Astrocyte (in vitro differentiated cells and primary cell): ENCODE data around the gene CDH11. TPM values are rescaled to one million over a fixed set of nuclear protein-coding genes. Genes with fewer than 3 reads are reported as not detected.

Experiments
- DNase-seq: peaks from one replicate; pipeline ENCODE4 v3.0.0-alpha.2; 2010; ENCODE audit warnings: low read depth
- FAIRE-seq: peaks from 2 replicates; lab custom pipeline; 2011; peaks lifted over from hg19 to GRCh38; lab: Jason Lieb, UNC
- H2AFZ ChIP-seq: 2 replicates; pipeline ENCODE4 v1.6.0; 2012; ENCODE audit warnings: low read depth, low read length, inconsistent platforms
- H3K27ac ChIP-seq: 2 replicates; pipeline ENCODE4 v1.5.1; 2011; ENCODE audit warnings: low read depth, low read length, inconsistent platforms
- H3K27me3 ChIP-seq: 2 replicates; pipeline ENCODE4 v1.6.0; 2011; ENCODE audit warnings: low read length, inconsistent platforms; ENCODE audit not compliant: insufficient read depth
- H3K36me3 ChIP-seq: 2 replicates; pipeline ENCODE4 v1.5.1; 2011; ENCODE audit warnings: low read length, inconsistent platforms; ENCODE audit not compliant: insufficient read depth
- H3K4me1 ChIP-seq: 2 replicates; pipeline ENCODE4 v1.5.1; 2011; ENCODE audit warnings: low read length, inconsistent platforms; ENCODE audit not compliant: insufficient read depth
- H3K4me2 ChIP-seq: 2 replicates; pipeline ENCODE4 v1.6.0; 2012; ENCODE audit warnings: low read length, inconsistent platforms
- H3K4me3 ChIP-seq: 2 replicates; pipeline ENCODE4 v1.5.1; 2011; ENCODE audit warnings: low read depth, mild to moderate bottlenecking, low read length, inconsistent platforms; ENCODE audit not compliant: insufficient read depth
- H3K79me2 ChIP-seq: 2 replicates; pipeline ENCODE4 v1.6.0; 2012; ENCODE audit warnings: mild to moderate bottlenecking, low read length, inconsistent platforms; ENCODE audit not compliant: insufficient read depth
- H3K9ac ChIP-seq: 2 replicates; pipeline ENCODE4 v1.6.0; 2012; ENCODE audit warnings: mild to moderate bottlenecking, low read length, inconsistent platforms
- H3K9me3 ChIP-seq: 2 replicates; pipeline ENCODE4 v1.5.1; 2012; ENCODE audit warnings: low read depth, mild to moderate bottlenecking, low read length, inconsistent platforms; ENCODE audit not compliant: insufficient read depth
- H4K20me1 ChIP-seq: 2 replicates; pipeline ENCODE4 v1.6.0; 2012; ENCODE audit warnings: low read length, inconsistent platforms; ENCODE audit not compliant: insufficient read depth
- H3K27ac Mint-ChIP-seq: one replicate; pipeline ENCODE4 v1.8.0; 2021; ENCODE audit warnings: mild to moderate bottlenecking, mixed read lengths; ENCODE audit not compliant: unreplicated experiment
- H3K27me3 Mint-ChIP-seq: one replicate; pipeline ENCODE4 v1.8.0; 2021; ENCODE audit warnings: low read depth, mixed read lengths; ENCODE audit not compliant: unreplicated experiment
- H3K36me3 Mint-ChIP-seq: one replicate; pipeline ENCODE4 v1.8.0; 2021; ENCODE audit warnings: low read depth, mixed read lengths; ENCODE audit not compliant: unreplicated experiment
- H3K4me1 Mint-ChIP-seq: one replicate; pipeline ENCODE4 v1.8.0; 2021; ENCODE audit warnings: low read depth, mixed read lengths; ENCODE audit not compliant: unreplicated experiment
- H3K4me3 Mint-ChIP-seq: one replicate; pipeline ENCODE4 v1.8.0; 2021; ENCODE audit warnings: mild to moderate bottlenecking, moderate library complexity, mixed read lengths; ENCODE audit not compliant: unreplicated experiment
- H3K9me3 Mint-ChIP-seq: one replicate; pipeline ENCODE4 v1.8.0; 2021; ENCODE audit warnings: mild to moderate bottlenecking, mixed read lengths; ENCODE audit not compliant: unreplicated experiment
- EZH2 ChIP-seq: IDR thresholded peaks from 2 replicates; pipeline ENCODE4 v1.6.1; 2012; ENCODE audit warnings: mild to moderate bottlenecking, low read length, inconsistent platforms; ENCODE audit not compliant: insufficient read depth
- total RNA-seq: library from RNA; stranded (reverse); gene quantifications from 2 replicates; pipeline ENCODE4 v1.2.1, GENCODE V29; 2021
- TF ChIP-seq, protein P1 (sequence below): IDR thresholded peaks from 2 replicates; pipeline ENCODE4 v1.5.1; 2011; ENCODE audit warnings: low read depth, mild to moderate bottlenecking, inconsistent platforms, low read length, moderate library complexity; ENCODE audit not compliant: insufficient read depth

The CDH11 gene
- total RNA-seq, 1 donor from 2014 or later, result 313 TPM

- peaks cover 21% of the 10 kb centered on the region for H3K36me3 ChIP-seq
- no peak overlapping the region for H3K4me3 ChIP-seq
- H3K27ac ChIP-seq, result peak overlapping the region; percentile 37
- peaks cover 94% of the 10 kb centered on the region for H4K20me1 ChIP-seq
- Mint-ChIP-seq H3K36me3 (peaks cover 24% of the 10 kb centered on the region), H3K4me3 (no peak overlapping the region), H3K9me3 (no peaks in the 10 kb centered on the region), H3K4me1 (peaks cover 37% of the 10 kb centered on the region), H3K27me3 (no peaks in the 10 kb centered on the region), H3K27ac (no peak overlapping the region)
- H3K9ac ChIP-seq, result peak overlapping the region; percentile 16
- H3K9me3 ChIP-seq, result no peaks in the 10 kb centered on the region
- no peaks in the 10 kb centered on the region for H3K27me3 ChIP-seq
- FAIRE-seq, result no peak
- DNase-seq, result no peak
- TF ChIP-seq EZH2, result no peak
- TF ChIP-seq, protein P1, sequence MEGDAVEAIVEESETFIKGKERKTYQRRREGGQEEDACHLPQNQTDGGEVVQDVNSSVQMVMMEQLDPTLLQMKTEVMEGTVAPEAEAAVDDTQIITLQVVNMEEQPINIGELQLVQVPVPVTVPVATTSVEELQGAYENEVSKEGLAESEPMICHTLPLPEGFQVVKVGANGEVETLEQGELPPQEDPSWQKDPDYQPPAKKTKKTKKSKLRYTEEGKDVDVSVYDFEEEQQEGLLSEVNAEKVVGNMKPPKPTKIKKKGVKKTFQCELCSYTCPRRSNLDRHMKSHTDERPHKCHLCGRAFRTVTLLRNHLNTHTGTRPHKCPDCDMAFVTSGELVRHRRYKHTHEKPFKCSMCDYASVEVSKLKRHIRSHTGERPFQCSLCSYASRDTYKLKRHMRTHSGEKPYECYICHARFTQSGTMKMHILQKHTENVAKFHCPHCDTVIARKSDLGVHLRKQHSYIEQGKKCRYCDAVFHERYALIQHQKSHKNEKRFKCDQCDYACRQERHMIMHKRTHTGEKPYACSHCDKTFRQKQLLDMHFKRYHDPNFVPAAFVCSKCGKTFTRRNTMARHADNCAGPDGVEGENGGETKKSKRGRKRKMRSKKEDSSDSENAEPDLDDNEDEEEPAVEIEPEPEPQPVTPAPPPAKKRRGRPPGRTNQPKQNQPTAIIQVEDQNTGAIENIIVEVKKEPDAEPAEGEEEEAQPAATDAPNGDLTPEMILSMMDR, result no peak
- H3K79me2 ChIP-seq, result peaks cover 100% of the 10 kb centered on the region
- peaks cover 10% of the 10 kb centered on the region for H3K4me1 ChIP-seq
- H2AFZ ChIP-seq, result no peak overlapping the region
- H3K4me2 ChIP-seq, result peak overlapping the region; percentile 42
Observed at GRCh38 chr16:65061263-65061662, 60.6 kb downstream of the CDH11 start.

GRCh38 chr16:65059406-65059980, 62.4 kb downstream of the CDH11 start:
- no peaks in the 10 kb centered on the region for H3K9me3 ChIP-seq
- H4K20me1 ChIP-seq, result peaks cover 95% of the 10 kb centered on the region
- H3K36me3 ChIP-seq, result peaks cover 24% of the 10 kb centered on the region
- H3K4me1 ChIP-seq, result peaks cover 10% of the 10 kb centered on the region
- peak overlapping the region; percentile 34 for H3K4me2 ChIP-seq
- TF ChIP-seq, protein P1, result no peak
- TF ChIP-seq EZH2, result no peak
- H3K79me2 ChIP-seq, result peaks cover 100% of the 10 kb centered on the region
- no peak overlapping the region for H2AFZ ChIP-seq
- H3K4me3 Mint-ChIP-seq, result no peak overlapping the region
- no peak overlapping the region for H3K27ac Mint-ChIP-seq
- no peaks in the 10 kb centered on the region for H3K27me3 Mint-ChIP-seq
- no peak for DNase-seq
- H3K27ac ChIP-seq, result peak overlapping the region; percentile 11
- no peak overlapping the region for H3K4me3 ChIP-seq
- H3K36me3 Mint-ChIP-seq, result peaks cover 23% of the 10 kb centered on the region
- H3K4me1 Mint-ChIP-seq, result peaks cover 44% of the 10 kb centered on the region
- no peaks in the 10 kb centered on the region for H3K27me3 ChIP-seq
- H3K9me3 Mint-ChIP-seq, result no peaks in the 10 kb centered on the region
- H3K9ac ChIP-seq, result no peak overlapping the region
- peak; percentile 17 for FAIRE-seq

DNA sequence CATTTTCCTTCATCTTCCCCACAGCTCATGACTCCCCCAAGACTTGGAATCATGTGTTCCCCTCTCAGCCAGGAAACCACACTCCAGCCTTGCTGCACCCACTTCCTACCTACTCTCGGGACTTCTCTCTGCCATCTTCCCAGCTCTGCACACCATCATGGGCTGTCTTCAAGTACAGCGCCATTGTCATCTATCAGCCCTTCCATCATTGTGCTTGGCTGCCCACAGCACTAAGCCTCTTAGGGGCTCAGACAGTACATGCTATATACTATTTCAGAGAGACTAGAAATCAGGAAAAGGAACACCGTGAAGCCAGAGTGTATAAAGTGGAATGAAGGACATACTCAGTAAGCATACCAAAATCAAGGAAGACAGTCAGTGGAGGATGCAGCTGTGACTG, 64.7 kb downstream of the CDH11 start:
- Mint-ChIP-seq H3K27ac (no peak overlapping the region), H3K4me3 (no peak overlapping the region), H3K27me3 (no peaks in the 10 kb centered on the region), H3K9me3 (no peaks in the 10 kb centered on the region), H3K4me1 (peaks cover 36% of the 10 kb centered on the region), H3K36me3 (peaks cover 34% of the 10 kb centered on the region)
- no peak overlapping the region for H3K9ac ChIP-seq
- no peak for FAIRE-seq
- no peak for TF ChIP-seq EZH2
- TF ChIP-seq, protein P1, result no peak
- H3K27ac ChIP-seq, result no peak overlapping the region
- no peak overlapping the region for H2AFZ ChIP-seq
- no peak overlapping the region for H3K4me3 ChIP-seq
- DNase-seq, result no peak
- peaks cover 8% of the 10 kb centered on the region for H3K4me1 ChIP-seq
- peaks cover 37% of the 10 kb centered on the region for H3K36me3 ChIP-seq
- H3K79me2 ChIP-seq, result peaks cover 100% of the 10 kb centered on the region
- no peak overlapping the region for H3K4me2 ChIP-seq
- H3K9me3 ChIP-seq, result no peaks in the 10 kb centered on the region
- peaks cover 95% of the 10 kb centered on the region for H4K20me1 ChIP-seq
- H3K27me3 ChIP-seq, result no peaks in the 10 kb centered on the region
